ENCODE results near the gene AMBRA1. TPM values are rescaled to one million over a fixed set of nuclear protein-coding genes. Genes with fewer than 3 reads are reported as not detected.

AMBRA1 gene
- total and polyA plus RNA-seq, 4 donors = 21.3 to 29.6 (median 28.4) TPM

DNA sequence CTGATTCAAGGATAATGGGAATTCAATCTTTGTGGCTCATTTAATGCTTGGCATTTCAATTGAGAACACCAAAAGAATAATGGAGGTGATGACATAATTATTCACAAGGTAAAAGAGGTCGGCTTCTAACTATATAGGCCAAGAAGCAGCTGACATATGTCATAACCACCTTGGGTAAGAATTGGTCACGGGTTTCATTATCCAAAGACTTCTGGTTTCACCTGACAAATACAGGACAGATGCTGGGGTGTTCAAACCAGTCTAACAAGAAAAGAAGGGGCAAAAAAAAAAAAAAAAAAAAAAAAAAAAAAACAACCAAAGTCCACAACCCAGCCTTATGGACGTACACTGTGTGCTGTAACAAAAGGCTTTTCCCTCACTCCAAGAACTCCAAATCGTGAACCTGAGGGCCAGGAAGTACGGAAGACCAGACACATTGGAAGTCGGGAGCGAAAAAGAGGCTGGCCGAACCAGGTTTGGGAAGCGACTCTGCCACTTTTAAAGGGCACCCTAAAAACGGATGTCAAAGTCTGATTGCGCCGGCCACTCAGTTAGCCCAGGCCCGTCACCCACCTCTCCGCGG, 22.8 kb upstream of the AMBRA1 start:
- H3K4me3 ChIP-seq (ENCODE audit: low read depth, low read length) = peak overlapping the region; percentile 100
- WGBS (ENCODE audit: insufficient coverage) = 0% methylated on average over 13 of the region's 15 CpGs
- peaks cover 5% of the 10 kb centered on the region for H3K4me1 ChIP-seq (ENCODE audit: control insufficient read depth, insufficient read depth, low read length)
- no peak for DNase-seq (ENCODE audit: low read depth in 4 of 6, low spot score in 6 of 6)
- H3K27me3 ChIP-seq (ENCODE audit: control insufficient read depth, insufficient read depth, low read length) = no peaks in the 10 kb centered on the region
- no peaks in the 10 kb centered on the region for H3K9me3 ChIP-seq (ENCODE audit: control insufficient read depth, insufficient read depth, low read length)
- peaks cover 11% of the 10 kb centered on the region for H3K36me3 ChIP-seq (ENCODE audit: control insufficient read depth, insufficient read depth, low read length)
- peak overlapping the region; percentile 70 for H3K27ac ChIP-seq (ENCODE audit: low read depth, low read length)

DNA sequence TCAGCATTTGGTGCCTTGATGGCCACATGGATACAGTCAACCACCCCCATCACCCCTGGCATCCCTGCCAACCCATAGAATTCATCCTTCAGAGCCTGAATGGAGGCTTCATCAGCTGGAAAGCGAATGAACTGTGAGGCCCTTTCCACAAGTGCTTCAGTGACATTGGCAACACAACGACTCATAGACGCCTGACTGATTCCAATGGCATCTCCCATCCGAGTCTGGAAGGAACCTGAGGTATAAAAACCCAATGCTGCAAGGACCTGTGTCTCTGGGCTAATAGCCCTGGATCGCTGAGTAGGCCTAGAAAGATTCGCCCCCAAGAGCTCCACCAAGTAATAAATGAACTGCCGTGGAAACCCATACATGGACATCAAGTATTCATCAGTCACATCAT, 21.9 kb upstream of the AMBRA1 start:
- Histone ChIP-seq H3K36me3 (ENCODE audit: control insufficient read depth, insufficient read depth, low read length) (peaks cover 11% of the 10 kb centered on the region), H3K4me3 (ENCODE audit: low read depth, low read length) (no peak overlapping the region), H3K9me3 (ENCODE audit: control insufficient read depth, insufficient read depth, low read length) (no peaks in the 10 kb centered on the region), H3K27me3 (ENCODE audit: control insufficient read depth, insufficient read depth, low read length) (no peaks in the 10 kb centered on the region), H3K27ac (ENCODE audit: low read depth, low read length) (no peak overlapping the region), H3K4me1 (ENCODE audit: control insufficient read depth, insufficient read depth, low read length) (peaks cover 5% of the 10 kb centered on the region)
- no peak for DNase-seq (ENCODE audit: low read depth in 4 of 6, low spot score in 6 of 6)
- WGBS (ENCODE audit: insufficient coverage) = 96% methylated on average over 7 of the region's 7 CpGs

DNA sequence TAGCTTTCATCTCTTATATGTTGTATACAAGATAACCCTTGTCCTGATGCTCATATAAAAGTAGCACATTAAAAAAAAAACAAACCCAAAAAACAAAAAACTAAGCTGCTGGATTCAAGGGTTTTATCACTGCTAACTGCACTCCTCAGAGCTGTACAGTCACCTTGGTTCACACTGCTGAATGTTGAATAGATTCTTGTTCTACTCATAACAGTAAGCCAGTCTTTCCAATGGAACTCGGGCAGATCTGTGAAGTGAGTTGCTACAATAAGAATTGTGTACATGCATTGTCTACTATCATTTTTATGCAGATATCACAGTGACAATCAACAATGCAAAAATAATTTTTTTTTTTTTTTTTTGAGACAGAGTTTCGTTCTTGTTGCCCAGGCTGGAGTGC, 18.5 kb upstream of the AMBRA1 start:
- Histone ChIP-seq H3K36me3 (ENCODE audit: control insufficient read depth, insufficient read depth, low read length) (no peaks in the 10 kb centered on the region), H3K4me3 (ENCODE audit: low read depth, low read length) (no peak overlapping the region), H3K27me3 (ENCODE audit: control insufficient read depth, insufficient read depth, low read length) (no peaks in the 10 kb centered on the region), H3K4me1 (ENCODE audit: control insufficient read depth, insufficient read depth, low read length) (no peaks in the 10 kb centered on the region), H3K9me3 (ENCODE audit: control insufficient read depth, insufficient read depth, low read length) (no peaks in the 10 kb centered on the region), H3K27ac (ENCODE audit: low read depth, low read length) (no peak overlapping the region)
- WGBS (ENCODE audit: insufficient coverage) = no CpG with 5 or more reads among the region's 2 CpGs
- DNase-seq (ENCODE audit: low read depth in 4 of 6, low spot score in 6 of 6) = peak in 1 of 6 donors; percentile 6

DNA sequence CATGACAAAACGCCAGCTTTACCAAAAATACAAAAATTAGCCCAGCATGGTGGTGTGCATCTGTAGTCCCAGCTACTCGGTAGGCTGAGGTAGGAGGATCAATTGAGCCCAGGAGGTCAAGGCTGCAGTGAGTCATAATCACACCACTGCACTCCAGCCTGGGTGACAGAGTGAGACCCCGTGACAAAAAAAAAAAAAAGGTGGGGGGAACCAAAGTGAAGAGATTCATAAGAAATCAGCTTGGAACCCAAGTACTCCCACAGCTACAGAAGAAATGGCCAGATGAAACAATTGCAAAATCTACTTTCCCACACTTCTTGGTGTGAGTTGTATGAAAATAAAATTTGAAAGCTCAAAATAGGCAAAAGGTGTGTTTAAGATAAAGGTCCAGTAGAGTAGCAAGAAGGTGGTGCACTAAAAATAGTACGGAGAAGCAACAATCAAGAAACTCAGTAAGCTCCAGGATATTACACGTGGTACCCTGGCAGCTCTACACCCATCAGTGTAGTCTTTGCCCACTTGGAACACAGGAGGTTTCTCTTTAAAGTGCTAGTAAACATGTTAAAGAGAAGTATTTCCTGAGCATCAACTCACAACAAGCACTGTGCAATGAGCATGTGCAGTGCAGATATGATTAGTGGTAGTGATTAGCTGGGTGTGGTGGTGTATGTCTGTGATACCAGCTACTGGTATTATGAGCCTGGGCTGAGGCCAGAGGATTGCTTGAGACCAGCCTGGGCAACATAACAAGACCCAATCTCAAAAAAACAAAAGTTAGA, 17.9 kb upstream of the AMBRA1 start:
- WGBS (ENCODE audit: insufficient coverage) = no CpG with 5 or more reads among the region's 5 CpGs
- no peaks in the 10 kb centered on the region for H3K36me3 ChIP-seq (ENCODE audit: control insufficient read depth, insufficient read depth, low read length)
- H3K4me3 ChIP-seq (ENCODE audit: low read depth, low read length) = no peak overlapping the region
- no peaks in the 10 kb centered on the region for H3K4me1 ChIP-seq (ENCODE audit: control insufficient read depth, insufficient read depth, low read length)
- no peaks in the 10 kb centered on the region for H3K27me3 ChIP-seq (ENCODE audit: control insufficient read depth, insufficient read depth, low read length)
- DNase-seq (ENCODE audit: low read depth in 4 of 6, low spot score in 6 of 6) = no peak
- no peak overlapping the region for H3K27ac ChIP-seq (ENCODE audit: low read depth, low read length)
- no peaks in the 10 kb centered on the region for H3K9me3 ChIP-seq (ENCODE audit: control insufficient read depth, insufficient read depth, low read length)

DNA sequence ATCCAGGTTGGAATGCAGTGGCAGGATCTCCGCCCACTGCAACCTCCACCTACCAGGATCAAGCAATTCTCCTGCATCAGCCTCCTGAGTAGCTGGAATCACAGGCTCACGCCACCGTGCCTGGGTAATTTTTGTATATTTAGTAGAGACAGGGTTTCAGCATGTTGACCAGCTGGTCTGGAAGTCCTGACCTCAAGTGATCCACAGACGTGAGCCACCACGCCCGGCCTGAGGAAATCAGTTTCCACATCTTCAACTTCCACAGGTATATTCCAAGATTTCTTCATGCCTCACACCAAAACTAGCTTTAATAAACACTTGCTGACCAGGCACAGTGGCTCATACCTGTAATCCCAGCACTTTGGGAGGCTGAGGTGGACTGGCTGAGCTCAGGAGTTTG, 15.6 kb upstream of the AMBRA1 start:
- no peaks in the 10 kb centered on the region for H3K36me3 ChIP-seq (ENCODE audit: control insufficient read depth, insufficient read depth, low read length)
- 94% methylated on average over 3 of the region's 6 CpGs for WGBS (ENCODE audit: insufficient coverage)
- no peak overlapping the region for H3K27ac ChIP-seq (ENCODE audit: low read depth, low read length)
- H3K4me1 ChIP-seq (ENCODE audit: control insufficient read depth, insufficient read depth, low read length) = no peaks in the 10 kb centered on the region
- no peaks in the 10 kb centered on the region for H3K27me3 ChIP-seq (ENCODE audit: control insufficient read depth, insufficient read depth, low read length)
- no peak overlapping the region for H3K4me3 ChIP-seq (ENCODE audit: low read depth, low read length)
- no peaks in the 10 kb centered on the region for H3K9me3 ChIP-seq (ENCODE audit: control insufficient read depth, insufficient read depth, low read length)
- DNase-seq (ENCODE audit: low read depth in 4 of 6, low spot score in 6 of 6) = no peak

DNA sequence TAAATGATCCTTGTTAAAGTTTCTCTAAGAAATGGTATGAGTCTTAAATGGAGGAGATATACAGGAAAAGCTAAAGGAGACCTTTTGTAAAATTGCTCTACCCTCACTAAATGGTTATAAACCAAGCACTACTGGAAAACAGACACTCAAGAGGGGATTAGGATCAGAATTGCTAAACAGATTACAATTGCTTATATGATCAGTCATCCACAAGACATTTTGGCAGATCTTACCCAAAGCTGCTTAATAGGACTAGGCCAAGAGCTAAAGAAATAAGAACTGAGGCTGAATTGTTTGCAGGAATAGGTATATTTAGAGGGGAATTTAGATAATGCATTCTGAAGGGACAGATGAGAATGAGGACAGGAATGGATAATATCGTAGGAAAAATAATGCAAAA, 13.7 kb upstream of the AMBRA1 start:
- Histone ChIP-seq H3K4me3 (ENCODE audit: low read depth, low read length) (no peak overlapping the region), H3K4me1 (ENCODE audit: control insufficient read depth, insufficient read depth, low read length) (no peaks in the 10 kb centered on the region), H3K36me3 (ENCODE audit: control insufficient read depth, insufficient read depth, low read length) (peaks cover 8% of the 10 kb centered on the region), H3K9me3 (ENCODE audit: control insufficient read depth, insufficient read depth, low read length) (no peaks in the 10 kb centered on the region), H3K27ac (ENCODE audit: low read depth, low read length) (no peak overlapping the region), H3K27me3 (ENCODE audit: control insufficient read depth, insufficient read depth, low read length) (no peaks in the 10 kb centered on the region)
- WGBS (ENCODE audit: insufficient coverage) = 100% methylated on average over 1 of the region's 1 CpG
- DNase-seq (ENCODE audit: low read depth in 4 of 6, low spot score in 6 of 6) = peak in 1 of 6 donors; percentile 10

DNA sequence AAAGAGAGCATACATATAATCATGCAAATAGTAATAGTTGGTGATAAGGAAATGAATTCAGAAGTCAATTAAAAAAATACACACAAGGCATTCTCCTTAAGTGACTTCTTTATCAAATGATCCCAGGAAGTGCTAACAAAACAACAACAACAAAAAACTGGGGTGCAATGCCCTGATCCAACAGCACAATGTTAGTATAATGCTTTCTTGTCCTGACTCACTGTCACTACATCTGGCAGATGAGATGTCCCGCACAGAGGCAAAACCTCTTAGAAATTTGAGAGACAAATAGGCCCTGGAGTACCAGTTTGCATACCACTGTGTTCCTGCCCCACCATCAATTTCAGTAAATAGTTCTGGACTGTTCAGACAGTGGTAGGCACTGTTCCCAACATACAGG, 11.0 kb upstream of the AMBRA1 start:
- H3K4me3 ChIP-seq (ENCODE audit: low read depth, low read length) = no peak overlapping the region

DNA sequence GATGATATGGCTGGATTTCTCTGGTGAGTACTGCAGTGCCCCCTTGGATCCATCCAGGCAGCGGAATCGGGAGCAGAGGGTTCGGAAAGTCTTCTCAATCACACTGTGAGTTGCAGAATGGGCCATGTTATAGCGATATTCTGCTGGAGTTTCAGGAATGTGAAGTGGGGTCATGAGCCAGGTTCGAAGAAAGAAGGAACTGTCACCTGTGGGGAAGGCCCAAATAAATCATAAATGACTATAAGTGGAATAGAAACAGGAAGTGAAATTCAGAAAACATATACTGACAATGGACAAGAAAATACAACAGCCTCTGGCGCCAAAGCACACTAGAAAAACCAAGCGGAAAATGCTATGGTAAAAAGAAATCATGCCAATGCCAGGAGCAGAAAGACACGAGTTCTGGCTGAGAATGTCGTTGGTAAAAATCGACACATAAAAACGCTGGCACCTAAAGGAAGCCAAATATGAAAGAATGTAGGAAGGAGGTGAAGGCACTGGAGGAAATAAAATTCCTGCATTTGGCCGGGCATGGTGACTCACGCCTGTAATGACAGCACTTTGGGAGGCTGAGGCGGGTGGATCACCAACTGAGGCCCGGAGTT, 10.0 kb upstream of the AMBRA1 start:
- DNase-seq (ENCODE audit: low read depth in 4 of 6, low spot score in 6 of 6) = no peak
- no peaks in the 10 kb centered on the region for H3K4me1 ChIP-seq (ENCODE audit: control insufficient read depth, insufficient read depth, low read length)
- peaks cover 8% of the 10 kb centered on the region for H3K36me3 ChIP-seq (ENCODE audit: control insufficient read depth, insufficient read depth, low read length)
- H3K27ac ChIP-seq (ENCODE audit: low read depth, low read length) = no peak overlapping the region
- 97% methylated on average over 13 of the region's 15 CpGs for whole genome bisulfite sequencing (ENCODE audit: insufficient coverage)
- H3K9me3 ChIP-seq (ENCODE audit: control insufficient read depth, insufficient read depth, low read length) = no peaks in the 10 kb centered on the region
- H3K4me3 ChIP-seq (ENCODE audit: low read depth, low read length) = no peak overlapping the region
- no peaks in the 10 kb centered on the region for H3K27me3 ChIP-seq (ENCODE audit: control insufficient read depth, insufficient read depth, low read length)

More for the DNA sequence above, 11.0 kb upstream of the AMBRA1 start:
- no peaks in the 10 kb centered on the region for H3K4me1 ChIP-seq (ENCODE audit: control insufficient read depth, insufficient read depth, low read length)
- no peaks in the 10 kb centered on the region for H3K9me3 ChIP-seq (ENCODE audit: control insufficient read depth, insufficient read depth, low read length)
- no peaks in the 10 kb centered on the region for H3K27me3 ChIP-seq (ENCODE audit: control insufficient read depth, insufficient read depth, low read length)
- H3K27ac ChIP-seq (ENCODE audit: low read depth, low read length) = no peak overlapping the region
- 75% methylated on average over 1 of the region's 1 CpG for WGBS (ENCODE audit: insufficient coverage)
- DNase-seq (ENCODE audit: low read depth in 4 of 6, low spot score in 6 of 6) = no peak
- H3K36me3 ChIP-seq (ENCODE audit: control insufficient read depth, insufficient read depth, low read length) = peaks cover 8% of the 10 kb centered on the region

DNA sequence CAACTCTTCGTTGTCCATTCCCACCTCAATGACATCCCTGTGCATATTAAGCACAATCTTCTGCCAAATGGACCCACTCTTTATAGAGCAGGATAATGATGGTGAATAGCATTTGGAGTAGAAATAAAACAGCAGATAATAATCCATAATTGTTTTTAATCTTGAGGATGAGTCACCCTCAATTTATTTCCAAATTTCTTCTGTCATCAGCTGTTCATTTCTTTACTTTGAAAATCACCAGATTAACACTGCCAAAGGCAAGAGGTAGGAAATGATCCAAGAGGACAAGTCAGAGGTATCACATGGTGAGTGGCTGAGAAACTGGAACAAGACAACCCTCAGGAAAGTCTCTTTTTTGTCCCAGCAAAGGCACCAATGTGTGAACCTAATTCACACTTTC, 7.3 kb upstream of the AMBRA1 start:
- no peaks in the 10 kb centered on the region for H3K4me1 ChIP-seq (ENCODE audit: control insufficient read depth, insufficient read depth, low read length)
- no peak overlapping the region for H3K4me3 ChIP-seq (ENCODE audit: low read depth, low read length)
- no CpG with 5 or more reads among the region's 1 CpG for WGBS (ENCODE audit: insufficient coverage)
- no peaks in the 10 kb centered on the region for H3K9me3 ChIP-seq (ENCODE audit: control insufficient read depth, insufficient read depth, low read length)
- H3K36me3 ChIP-seq (ENCODE audit: control insufficient read depth, insufficient read depth, low read length) = peaks cover 8% of the 10 kb centered on the region
- no peak overlapping the region for H3K27ac ChIP-seq (ENCODE audit: low read depth, low read length)
- H3K27me3 ChIP-seq (ENCODE audit: control insufficient read depth, insufficient read depth, low read length) = no peaks in the 10 kb centered on the region
- DNase-seq (ENCODE audit: low read depth in 4 of 6, low spot score in 6 of 6) = no peak

All from spinal cord (tissue), 10 donors.